Aorta (tissue), 5 donors: Measurements from ENCODE around the gene RGS6. TPM values are rescaled to one million over a fixed set of nuclear protein-coding genes. Genes with fewer than 3 reads are reported as not detected.

ENCODE experiments used
- ATAC-seq: fragments of 200-7000 bp; cut with Tn5 transposase; one replicate; pipeline ENCODE4 v1.9.1; 2022; ENCODE audit warnings: moderate library complexity; ENCODE audit not compliant: low FRiP score
- DNase-seq, 2 donors: peaks; one replicate each; pipeline ENCODE4 v3.0.0-alpha.2; 2020
- H3K27ac ChIP-seq, 2 donors: one replicate each; pipeline ENCODE4 v1.5.1; 2013; ENCODE audit warnings: low read length in 2 of 2, mild to moderate bottlenecking in 2 of 2, moderate library complexity in 2 of 2, control low read depth in 1 of 2, inconsistent platforms in 1 of 2, low read depth in 1 of 2
- H3K27me3 ChIP-seq, 2 donors: one replicate each; pipeline ENCODE4 v1.6.1; 2013; ENCODE audit warnings: control low read depth in 1 of 2, low read length in 1 of 2, mild to moderate bottlenecking in 1 of 2, moderate library complexity in 1 of 2; ENCODE audit not compliant: insufficient read depth in 2 of 2, control insufficient read depth in 1 of 2
- H3K36me3 ChIP-seq, 2 donors: one replicate each; pipeline ENCODE4 v1.6.1; 2013; ENCODE audit warnings: control low read depth in 1 of 2, low read length in 1 of 2, mild to moderate bottlenecking in 1 of 2; ENCODE audit not compliant: insufficient read depth in 2 of 2, control insufficient read depth in 1 of 2
- H3K4me1 ChIP-seq, 2 donors: one replicate each; pipeline ENCODE4 v1.6.1; 2013; ENCODE audit warnings: low read length in 2 of 2, control low read depth in 1 of 2, mild to moderate bottlenecking in 1 of 2, moderate library complexity in 1 of 2; ENCODE audit not compliant: insufficient read depth in 2 of 2, control insufficient read depth in 1 of 2
- H3K4me3 ChIP-seq, 2 donors: one replicate each; pipeline ENCODE4 v1.5.1; 2013; ENCODE audit warnings: low read length in 2 of 2, control low read depth in 1 of 2, mild to moderate bottlenecking in 1 of 2
- H3K9me3 ChIP-seq: one replicate; pipeline ENCODE4 v1.6.1; 2013; ENCODE audit warnings: mild to moderate bottlenecking, low read length; ENCODE audit not compliant: control insufficient read depth
- WGBS, 2 donors: extraction: QIAGEN DNeasy Blood & Tissue Kit; methylation state at CpG; one replicate each; pipeline ENCODE4 v1.1.7; 2013; 5-methylcytosine and 5-hydroxymethylcytosine counted together
- intact Hi-C, 2 donors: fragments of 100-400 bp; cut with DNase I; formaldehyde crosslinking; loops; one replicate each; pipeline versions ENCODE4 v1.14.2 to v1.15.0; 2022
- polyA plus RNA-seq, 2 donors: library from polyadenylated mRNA; stranded (reverse); fragments of 200-250 nt; gene quantifications; one replicate each; pipeline ENCODE4 v1.2.3, GENCODE V29; 2013
- total RNA-seq, 2 donors: library from RNA; stranded (reverse); fragmentation: NEBNext Ultra II Directional; extraction: Animal tissue kit (Norgen Biotek cat#: 25700); gene quantifications; one replicate each; pipeline ENCODE4 v1.2.1, GENCODE V29; 2021
- donor health status: healthy with polysubstance abuse.
- donor health status: Bipolar disorder and iron deficiency.
- donor health status: DM: no; HTN: no; CAD: no.
- donor health status: DM: no; HTN: no; CAD: no.
- donor health status: DM: yes; HTN: yes; CAD: no.

RGS6 gene
- total and polyA plus RNA-seq, 4 donors = 0.05 to 2.0 (median 1.8) TPM; not detected in 1

DNA sequence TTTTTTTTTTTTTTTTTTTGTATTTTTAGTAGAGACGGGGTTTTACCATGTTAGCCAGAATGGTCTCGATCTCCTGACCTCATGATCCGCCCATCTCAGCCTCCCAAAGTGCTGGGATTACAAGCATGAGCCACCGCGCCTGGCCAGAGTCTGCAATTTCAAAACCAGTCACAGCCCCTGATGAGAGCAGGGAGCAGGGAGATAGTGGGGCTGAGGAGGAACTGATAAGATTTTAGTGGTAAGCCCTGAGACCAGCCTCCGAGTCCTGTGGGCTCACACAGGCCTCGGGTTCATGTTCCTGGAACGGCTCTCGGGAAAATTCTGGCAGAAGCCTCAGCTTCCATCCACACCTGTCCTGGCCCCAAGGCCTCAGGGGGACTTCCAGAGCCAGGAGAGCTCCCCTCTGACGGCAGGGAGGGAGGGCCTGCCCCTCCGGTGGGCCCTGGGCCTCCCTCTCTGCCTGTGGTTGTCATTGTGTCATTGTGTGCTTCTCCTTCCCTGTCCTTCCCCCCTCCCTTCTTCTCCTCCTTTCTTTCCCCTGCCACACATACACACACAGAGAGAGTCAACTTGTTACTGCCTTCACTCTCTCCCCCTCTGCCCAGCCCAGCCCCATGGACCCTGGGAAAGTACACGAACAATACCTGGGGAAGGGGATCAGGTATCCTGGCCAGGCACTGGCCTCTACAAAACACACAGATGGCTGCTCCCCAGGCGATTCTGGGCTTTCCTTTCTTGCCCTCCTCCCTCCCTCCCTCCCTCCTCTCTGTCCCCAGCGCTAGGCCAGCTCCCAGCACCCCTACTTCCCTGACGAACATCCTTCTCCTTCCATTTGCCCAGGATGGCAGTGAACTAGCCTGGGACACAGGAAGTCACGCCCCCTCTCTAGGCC, 667.6 kb downstream of the RGS6 start:
- intact Hi-C loops = no loop called here
- WGBS, 2 donors = 83 to 84% methylated on average over 15 to 16 of the region's 16 CpGs

DNA sequence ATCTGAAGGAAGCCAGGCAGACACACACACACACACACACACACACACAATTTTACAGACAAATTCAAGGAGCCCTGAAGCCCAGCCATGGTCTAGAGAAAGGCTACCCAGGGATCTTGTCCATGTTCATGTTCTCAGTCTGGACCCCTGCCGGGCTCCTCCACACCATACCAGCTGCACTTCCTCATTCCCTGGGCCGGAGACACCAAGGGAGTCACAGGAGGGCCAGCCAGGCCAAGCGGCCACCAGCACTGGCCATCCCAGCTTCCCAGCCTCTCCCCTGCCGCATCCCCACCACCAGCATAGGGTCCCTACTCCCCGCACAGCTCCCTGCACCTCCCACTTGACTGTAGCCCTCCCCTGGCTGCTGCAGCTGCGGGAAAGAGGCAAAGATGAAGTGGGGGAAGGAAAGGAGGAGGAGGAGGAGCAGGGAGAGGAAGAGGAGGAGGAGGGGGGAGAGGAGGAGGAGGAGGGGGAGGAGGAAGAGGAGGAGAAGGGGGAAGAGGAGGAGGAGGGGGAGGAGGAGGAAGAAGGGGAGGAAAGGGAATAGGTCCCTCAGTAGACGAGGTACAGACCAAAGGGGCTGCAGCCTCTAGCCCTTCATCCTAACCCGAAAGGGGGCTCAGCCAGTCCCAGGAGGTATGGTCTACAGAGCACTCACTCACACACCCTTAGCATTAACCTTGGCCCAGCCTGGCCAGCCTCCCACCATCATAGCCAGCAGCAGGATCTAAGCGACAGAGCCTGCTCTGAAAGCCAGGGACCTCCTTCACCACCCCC, 668.5 kb downstream of the RGS6 start:
- Histone ChIP-seq H3K36me3 (no peaks in the 10 kb centered on the region), H3K4me1 (no peaks in the 10 kb centered on the region), H3K4me3 (no peak overlapping the region), H3K27ac (no peak overlapping the region), H3K27me3 (no peaks in the 10 kb centered on the region), H3K9me3 (no peaks in the 10 kb centered on the region)
- intact Hi-C loops = no loop called here
- no peak for DNase-seq
- ATAC-seq = no peak
- 68 to 81% methylated on average over 9 of the region's 9 CpGs for WGBS, 2 donors

More for the DNA sequence above, 667.6 kb downstream of the RGS6 start:
- ATAC-seq (peak; percentile 49), DNase-seq (no peak)
- no peaks in the 10 kb centered on the region for H3K27me3 ChIP-seq
- no peaks in the 10 kb centered on the region for H3K9me3 ChIP-seq
- H3K36me3 ChIP-seq = no peaks in the 10 kb centered on the region
- no peak overlapping the region for H3K4me3 ChIP-seq
- no peak overlapping the region for H3K27ac ChIP-seq
- no peaks in the 10 kb centered on the region for H3K4me1 ChIP-seq

DNA sequence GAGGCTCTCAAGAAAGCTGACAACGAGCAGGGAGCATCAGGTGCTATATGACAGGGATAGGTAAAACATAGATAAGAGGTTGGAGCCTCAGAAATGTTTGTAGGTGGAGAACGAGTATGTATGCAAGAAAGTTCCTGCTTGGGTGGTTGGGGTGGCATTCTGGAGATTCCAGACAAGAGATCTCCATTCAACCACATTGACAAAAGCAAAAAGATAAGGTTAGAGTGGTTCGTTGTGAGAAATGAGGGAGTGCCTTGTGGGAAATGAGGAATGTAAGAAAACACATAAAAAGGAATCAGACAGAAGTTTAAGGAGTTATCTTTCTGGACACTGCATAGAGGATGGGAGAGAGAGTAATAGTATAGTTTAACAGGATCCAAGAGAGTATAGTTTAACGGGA, 671.4 kb downstream of the RGS6 start:
- Histone ChIP-seq H3K27me3 (no peaks in the 10 kb centered on the region), H3K27ac (no peak overlapping the region), H3K4me1 (no peaks in the 10 kb centered on the region), H3K4me3 (no peak overlapping the region), H3K9me3 (no peaks in the 10 kb centered on the region), H3K36me3 (no peaks in the 10 kb centered on the region)
- WGBS, 2 donors = 61 to 72% methylated on average over 4 of the region's 4 CpGs
- intact Hi-C loops = no loop called here
- no peak for DNase-seq
- ATAC-seq = no peak

DNA sequence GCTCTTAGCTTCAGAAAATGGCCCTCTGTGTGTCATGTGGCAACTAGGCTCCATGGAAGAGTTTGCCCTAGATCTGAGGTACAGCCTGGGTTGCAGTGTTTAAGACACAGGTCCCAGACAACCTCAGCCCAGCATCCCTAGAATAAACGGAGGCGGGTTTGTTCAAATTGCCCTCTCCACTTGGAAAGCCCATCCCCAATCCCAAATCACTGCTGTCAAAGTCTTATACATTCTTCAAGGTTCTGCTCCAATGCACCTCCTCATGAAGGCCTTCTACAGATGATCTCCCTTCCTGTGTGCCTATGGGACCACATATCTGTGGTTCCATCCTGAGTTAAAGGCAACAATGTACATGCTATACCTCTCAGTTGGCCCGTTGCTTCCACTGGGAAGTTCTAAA, 671.9 kb downstream of the RGS6 start:
- 86 to 91% methylated on average over 3 of the region's 3 CpGs for WGBS, 2 donors
- intact Hi-C loops = no loop called here
- Histone ChIP-seq H3K27ac (no peak overlapping the region), H3K9me3 (no peaks in the 10 kb centered on the region), H3K27me3 (no peaks in the 10 kb centered on the region), H3K36me3 (no peaks in the 10 kb centered on the region), H3K4me1 (no peaks in the 10 kb centered on the region), H3K4me3 (no peak overlapping the region)
- no peak for DNase-seq
- ATAC-seq = no peak

DNA sequence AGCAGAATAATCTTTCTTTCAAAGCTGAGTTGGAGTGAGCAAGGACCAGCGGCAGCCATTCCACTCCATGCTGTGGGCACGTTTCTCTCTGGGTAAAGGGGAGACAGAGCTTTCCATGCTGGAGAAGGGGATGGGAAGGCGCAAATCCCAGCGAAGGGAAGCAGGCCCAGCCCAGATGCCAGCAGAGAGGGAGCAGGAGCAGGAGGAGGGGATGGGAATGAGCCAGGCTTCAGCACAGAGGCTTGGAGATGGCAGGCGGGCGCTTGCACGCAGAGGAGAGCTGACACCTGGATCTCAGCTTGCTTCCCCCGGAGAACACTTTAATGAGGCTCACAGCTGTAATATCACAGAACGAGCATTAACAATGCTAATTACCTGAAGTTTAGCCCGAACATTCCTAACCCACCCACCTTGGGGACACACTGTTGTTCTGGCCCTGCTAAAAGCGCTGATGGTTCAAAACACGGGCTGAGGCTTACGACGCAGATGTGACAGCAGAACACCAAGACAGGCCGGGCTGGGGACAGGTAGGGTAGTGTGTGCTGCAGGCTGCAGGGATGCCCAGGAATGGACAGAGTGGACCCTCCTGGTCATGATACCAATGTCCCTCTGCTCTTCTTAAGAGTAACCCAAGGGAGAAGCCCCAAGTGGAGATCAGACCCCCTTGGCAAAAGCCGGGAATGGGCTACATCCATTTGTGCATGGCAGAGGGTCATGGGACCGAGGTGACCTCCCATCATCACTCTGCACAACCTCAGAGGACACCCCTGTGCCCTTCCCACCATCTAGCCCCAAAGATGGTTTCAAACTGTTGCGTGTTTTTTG, 673.1 kb downstream of the RGS6 start:
- DNase-seq = no peak
- no peak overlapping the region for H3K27ac ChIP-seq
- H3K4me3 ChIP-seq = no peak overlapping the region
- no peaks in the 10 kb centered on the region for H3K36me3 ChIP-seq
- no peaks in the 10 kb centered on the region for H3K4me1 ChIP-seq
- no peaks in the 10 kb centered on the region for H3K9me3 ChIP-seq
- no peaks in the 10 kb centered on the region for H3K27me3 ChIP-seq
- WGBS, 2 donors = 87 to 88% methylated on average over 18 of the region's 18 CpGs
- no peak for ATAC-seq
- intact Hi-C loops = no loop called here

DNA sequence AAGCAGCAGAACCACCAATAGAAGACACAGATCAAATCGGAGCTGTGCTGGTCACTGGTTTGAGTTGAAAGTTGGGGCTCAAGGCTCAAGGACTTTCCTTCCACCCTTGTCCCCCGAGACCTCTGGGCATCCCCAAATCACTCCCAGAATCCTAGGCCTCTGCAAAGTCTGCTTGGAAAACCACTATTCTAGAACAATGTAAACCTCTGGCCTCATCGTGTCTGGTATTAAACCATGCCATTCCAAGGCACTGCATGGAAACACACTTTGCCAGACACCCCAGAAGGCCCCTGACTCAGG, 673.6 kb downstream of the RGS6 start:
- H3K4me1 ChIP-seq = no peaks in the 10 kb centered on the region
- ATAC-seq = no peak
- H3K4me3 ChIP-seq = no peak overlapping the region
- H3K9me3 ChIP-seq = no peaks in the 10 kb centered on the region
- no peaks in the 10 kb centered on the region for H3K36me3 ChIP-seq
- WGBS, 2 donors = 94 to 96% methylated on average over 3 of the region's 3 CpGs
- no peak overlapping the region for H3K27ac ChIP-seq
- intact Hi-C loops = no loop called here
- H3K27me3 ChIP-seq = no peaks in the 10 kb centered on the region
- DNase-seq = no peak

DNA sequence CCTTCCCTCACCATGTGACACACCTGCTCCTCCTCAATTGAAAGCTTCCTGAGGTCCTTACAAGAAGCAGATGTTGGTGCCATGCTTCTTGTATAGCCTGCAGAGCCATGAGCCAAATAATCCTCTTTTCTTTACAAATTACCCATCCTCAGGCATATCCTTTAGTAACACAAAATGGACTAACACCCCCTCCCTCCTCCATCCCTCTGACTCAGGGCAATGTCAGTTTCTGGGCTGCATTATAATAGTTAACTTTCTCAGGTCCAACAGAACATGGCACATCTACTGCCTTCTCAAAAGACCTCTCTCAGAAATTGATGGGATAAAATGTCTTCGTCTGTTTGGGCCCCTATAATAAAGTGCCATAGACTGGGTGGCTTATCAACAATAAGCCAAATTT, 674.6 kb downstream of the RGS6 start:
- WGBS, 2 donors = 89 to 95% methylated on average over 1 of the region's 1 CpG
- H3K27me3 ChIP-seq = no peaks in the 10 kb centered on the region
- no peak for ATAC-seq
- intact Hi-C loops = no loop called here
- H3K36me3 ChIP-seq = no peaks in the 10 kb centered on the region
- no peaks in the 10 kb centered on the region for H3K9me3 ChIP-seq
- H3K4me1 ChIP-seq = no peaks in the 10 kb centered on the region
- H3K27ac ChIP-seq = no peak overlapping the region
- no peak overlapping the region for H3K4me3 ChIP-seq
- no peak for DNase-seq

DNA sequence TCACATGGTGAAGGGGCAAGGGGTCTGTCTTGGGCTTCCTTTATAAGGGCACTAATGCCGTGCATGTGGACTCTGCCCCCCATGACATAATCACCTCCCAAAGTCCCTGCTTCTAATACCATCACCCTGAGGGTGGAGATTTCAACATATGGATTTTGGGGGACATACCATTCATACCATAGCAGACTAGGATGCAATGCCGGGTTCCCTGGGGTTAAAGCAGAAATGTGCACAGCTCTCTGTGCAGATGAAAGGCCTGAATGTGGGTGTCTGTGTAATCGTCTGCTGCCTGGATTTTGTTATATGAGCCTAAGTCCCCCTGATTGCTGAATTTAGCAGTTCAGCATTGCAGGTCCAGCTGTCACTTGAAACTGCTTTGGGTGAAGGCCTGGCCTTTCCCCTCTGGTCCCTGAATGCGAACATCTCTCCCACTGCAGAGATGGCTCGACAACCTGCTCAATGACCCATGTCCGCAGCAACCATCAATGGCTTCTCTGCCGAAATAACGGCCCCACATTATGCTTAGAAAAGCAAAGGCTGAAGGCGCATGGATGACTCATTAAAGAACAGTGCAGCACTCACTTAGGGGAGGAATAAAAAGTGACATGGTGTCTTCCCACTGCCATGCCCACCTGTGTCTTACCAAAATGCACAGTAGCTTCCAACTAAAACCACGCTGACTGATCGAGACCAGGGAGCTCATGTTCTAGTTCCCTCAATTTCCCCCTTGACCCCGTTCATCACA, 675.3 kb downstream of the RGS6 start:
- DNase-seq (no peak), ATAC-seq (no peak)
- Histone ChIP-seq H3K9me3 (no peaks in the 10 kb centered on the region), H3K27ac (no peak overlapping the region), H3K4me1 (no peaks in the 10 kb centered on the region), H3K36me3 (no peaks in the 10 kb centered on the region), H3K27me3 (no peaks in the 10 kb centered on the region), H3K4me3 (no peak overlapping the region)
- intact Hi-C loops = no loop called here
- 75 to 82% methylated on average over 12 of the region's 12 CpGs for whole genome bisulfite sequencing, 2 donors
